GM18502 (cell line): ENCODE data around the gene NME2.
"Not testable (repeated sequence)": the region's sequence is repeated elsewhere in the genome, so short reads cannot be mapped to it uniquely, and the experiment has no call there.

Source experiments
- ATAC-seq: cut with Tn5 transposase; IDR thresholded peaks from one replicate; pipeline ENCODE4 v1.9.1; 2021; ENCODE audit warnings: mild to moderate bottlenecking; ENCODE audit not compliant: unreplicated experiment, poor library complexity

The NME2 gene

DNA sequence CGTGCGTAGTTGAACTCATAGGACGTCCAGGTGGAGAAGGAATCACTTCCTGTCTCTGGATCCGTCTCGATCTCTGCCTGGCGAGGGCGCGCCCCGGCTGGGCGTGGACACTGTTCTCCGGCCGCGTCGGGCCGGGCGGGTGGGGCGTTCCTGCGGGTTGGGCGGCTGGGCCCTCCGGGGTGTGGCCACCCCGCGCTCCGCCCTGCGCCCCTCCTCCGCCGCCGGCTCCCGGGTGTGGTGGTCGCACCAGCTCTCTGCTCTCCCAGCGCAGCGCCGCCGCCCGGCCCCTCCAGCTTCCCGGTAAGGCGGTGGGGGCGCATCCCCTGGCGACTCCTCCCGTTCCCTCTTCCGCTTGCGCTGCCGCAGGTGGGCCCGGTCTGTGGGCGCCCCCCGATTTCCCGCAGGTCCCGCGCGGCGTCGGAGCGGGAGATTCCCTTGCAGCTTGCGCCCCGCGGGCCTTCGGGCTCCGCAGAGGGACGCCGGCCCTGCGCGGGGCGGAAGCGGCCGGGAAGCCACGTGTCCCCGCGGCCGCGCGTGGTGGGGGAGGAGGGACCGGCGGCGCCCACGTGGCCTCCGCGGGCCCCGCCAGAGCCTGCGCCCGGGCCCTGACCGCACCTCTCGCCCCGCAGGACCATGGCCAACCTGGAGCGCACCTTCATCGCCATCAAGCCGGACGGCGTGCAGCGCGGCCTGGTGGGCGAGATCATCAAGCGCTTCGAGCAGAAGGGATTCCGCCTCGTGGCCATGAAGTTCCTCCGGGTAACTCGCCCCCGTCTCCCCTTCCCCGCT lies at the start of gene NME2:
TSS of gene NME2 (plus strand) at position 214 of the 789 bp plus-strand sequence. CDS start at position 634, 420 bp downstream.
- peak; percentile 84 for ATAC-seq

DNA sequence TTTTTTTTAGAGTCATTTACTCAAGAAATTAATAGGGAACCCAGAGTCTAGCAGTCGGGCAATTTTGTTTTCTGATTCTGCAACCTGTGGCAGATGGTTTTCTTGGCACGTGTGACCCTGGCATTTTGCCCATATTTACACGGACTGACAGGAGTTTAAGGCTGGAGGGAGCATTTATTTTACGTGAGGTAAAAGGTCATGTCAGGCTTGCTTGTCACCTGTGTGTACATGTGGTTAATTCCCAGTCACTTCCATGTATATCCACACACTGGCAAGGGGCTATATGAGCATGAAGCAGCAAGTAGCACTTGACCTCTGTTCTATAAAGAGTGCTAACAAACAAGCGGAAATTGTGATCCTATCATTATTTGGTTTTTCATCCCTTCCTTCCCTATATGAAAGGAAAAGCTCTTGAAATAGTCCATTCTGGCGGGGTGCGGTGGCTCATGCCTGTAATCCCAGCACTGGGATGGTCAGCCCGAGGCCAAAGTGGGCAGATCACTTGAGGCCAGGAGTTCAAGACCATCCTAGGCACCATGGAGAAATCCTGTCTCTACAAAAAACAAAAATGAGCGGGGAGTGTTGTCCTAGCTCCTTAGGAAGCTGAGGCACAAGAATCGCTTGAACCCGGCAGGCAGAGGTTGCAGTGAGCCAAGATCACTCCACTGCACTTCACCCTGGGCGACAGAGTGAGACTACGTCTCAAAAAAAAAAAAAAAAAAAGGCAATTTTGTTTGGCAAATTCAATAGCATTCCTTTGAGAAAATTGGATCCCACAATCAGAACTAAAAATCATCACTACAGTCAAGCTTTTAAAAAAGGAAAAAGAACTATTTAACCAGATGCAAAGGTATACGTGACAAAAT lies 47.6 kb upstream of the NME2 start:
- ATAC-seq, result no peak

DNA sequence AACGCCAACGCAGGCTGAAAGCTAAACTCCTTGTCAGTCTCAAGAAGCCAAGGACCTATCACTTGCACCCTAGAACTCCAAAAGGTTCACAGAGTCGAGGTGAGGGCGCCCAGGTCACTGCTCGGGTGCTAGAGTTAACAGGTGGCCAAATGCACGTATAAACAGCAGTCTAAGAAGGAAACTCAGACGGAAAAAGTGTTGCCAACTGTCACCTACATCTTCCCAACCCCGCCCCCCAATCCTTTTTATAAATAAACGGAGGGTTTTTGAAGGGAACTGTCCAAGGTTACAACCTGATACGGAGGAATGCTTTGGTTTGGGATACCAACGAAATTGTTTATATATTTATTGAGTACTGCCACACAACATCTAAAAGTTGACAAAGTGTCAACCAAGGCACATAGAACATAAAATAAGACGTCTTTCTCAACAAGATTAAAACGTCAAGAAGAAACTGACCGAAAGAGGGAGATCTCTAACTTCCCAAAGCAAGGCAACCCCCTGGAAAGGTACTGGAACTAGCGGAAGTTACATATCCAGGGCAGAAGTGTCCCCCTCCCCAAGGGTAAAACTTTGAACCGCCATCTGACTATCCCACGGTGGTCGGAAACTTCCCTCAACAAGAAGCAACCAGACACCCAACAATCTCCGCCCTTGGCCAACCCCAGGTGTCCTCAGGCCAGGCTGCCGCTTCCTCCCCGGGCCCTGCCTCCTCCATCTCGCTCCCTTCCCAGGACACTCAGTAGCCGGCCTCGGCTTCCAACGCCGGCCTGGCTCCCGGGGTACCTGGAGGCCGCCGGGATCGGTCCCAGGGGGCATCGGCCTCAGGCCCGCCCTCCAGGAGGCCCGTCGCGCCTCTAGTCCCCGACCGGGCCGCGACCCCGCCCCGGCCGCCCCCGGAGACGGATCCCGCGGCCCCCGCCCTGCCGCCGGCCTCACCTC lies 46.5 kb upstream of the NME2 start:
- ATAC-seq, result peak; percentile 30

DNA sequence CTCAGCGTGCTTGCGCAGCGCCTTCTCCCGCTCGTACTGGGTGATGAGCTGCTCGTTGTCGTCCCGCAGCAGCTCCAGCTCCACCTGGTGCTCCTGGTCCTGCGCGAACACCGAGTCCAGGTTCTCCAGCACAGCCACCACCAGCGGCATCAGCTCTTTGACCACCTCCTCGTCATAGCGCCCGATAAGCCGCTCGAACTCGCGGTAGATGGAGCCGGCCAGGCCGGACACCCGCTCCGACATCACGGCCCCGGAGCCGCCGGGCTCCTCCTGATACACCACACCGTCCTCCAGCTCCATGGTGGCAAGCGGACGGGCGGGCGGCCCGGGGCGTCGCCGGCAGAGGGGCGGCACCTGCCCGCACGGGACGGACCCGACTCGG lies 45.9 kb upstream of the NME2 start:
- ATAC-seq, result peak; percentile 37

DNA sequence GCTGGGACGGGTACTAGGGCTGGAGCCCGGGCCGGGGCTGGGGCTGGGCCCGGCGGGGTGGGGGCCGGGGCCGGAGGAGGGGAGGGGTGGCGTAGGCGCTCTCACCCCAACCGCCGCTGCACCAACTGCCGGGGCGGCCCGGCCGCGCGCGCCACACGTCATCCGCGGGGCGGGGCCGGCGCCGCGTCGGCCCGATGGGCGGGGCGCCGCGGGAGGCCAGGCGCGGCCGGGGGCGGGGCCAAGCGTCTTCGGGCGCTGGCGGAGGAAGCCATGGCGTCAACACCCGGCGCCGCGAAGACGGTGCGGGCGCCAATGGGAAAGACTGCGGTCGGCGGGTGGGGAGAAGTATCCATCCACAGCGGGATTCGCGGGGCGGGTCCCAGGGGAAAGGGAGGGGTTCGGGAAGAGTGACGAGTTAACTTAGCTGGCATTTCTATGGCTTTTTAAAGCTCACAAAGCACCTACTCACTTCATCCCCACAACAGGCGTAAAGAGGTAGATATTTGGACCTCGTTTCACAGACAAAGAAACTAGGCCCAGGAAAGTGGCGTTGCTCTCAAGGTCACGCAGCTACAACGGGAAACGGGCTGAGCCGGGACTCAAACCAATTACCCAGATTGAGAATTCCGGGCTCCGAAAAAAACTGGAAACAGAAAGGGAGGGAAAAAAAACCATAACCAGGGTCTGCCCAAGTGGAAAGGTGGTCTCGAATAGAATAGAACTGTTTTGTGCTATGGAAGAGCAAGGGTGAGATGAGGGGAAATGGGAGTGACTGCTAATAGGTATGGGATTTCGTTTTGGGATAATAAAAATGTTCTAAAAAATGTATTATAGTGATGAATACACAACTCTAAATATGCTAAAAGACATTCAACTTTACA lies 45.2 kb upstream of the NME2 start, which contains the start of gene SPAG9:
TSS of gene SPAG9 (minus strand) at position 130 of the 881 bp plus-strand sequence. CDS start 212 bp downstream, outside the sequence.
- peak; percentile 72 for ATAC-seq

DNA sequence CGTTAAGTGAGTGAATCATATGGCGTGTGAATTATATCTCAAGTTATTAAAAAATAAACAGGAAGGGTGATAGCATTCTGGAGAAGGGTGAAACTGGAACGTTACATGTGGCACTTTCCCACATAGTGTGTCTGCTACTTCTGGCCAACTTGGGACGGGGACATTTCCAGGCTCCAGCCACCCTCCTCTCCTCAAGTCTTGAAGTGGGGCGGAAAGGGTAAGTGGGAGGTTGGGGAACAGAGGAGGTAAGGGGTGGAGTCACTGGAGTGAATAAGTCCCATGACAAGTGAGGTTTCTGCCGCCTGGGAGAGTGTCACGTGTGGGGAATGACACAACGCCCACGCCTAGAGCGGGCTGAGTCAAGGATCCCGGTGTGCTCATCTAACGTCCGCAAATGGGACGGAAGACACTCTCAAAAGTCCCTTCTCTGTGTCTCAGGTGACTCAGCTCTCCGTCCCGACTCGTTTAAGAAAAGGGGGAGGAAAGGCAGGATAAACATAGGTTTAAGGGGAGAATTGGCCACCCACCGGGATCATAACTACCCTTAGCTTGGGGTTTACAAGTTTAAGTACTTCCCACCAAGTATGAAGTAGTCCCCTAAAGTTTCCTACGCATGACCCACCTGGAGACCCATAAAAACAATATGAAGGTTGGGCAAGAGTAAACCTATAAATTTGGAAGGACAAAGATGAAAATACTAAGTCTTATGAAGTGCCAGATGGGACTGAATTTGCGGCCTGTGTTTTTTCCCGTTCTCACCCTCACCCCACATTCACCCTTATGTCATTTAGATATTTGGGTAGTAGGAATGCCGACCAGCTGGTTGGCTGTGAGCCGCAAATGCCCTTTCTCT lies 44.4 kb upstream of the NME2 start:
- ATAC-seq, result peak; percentile 39

DNA sequence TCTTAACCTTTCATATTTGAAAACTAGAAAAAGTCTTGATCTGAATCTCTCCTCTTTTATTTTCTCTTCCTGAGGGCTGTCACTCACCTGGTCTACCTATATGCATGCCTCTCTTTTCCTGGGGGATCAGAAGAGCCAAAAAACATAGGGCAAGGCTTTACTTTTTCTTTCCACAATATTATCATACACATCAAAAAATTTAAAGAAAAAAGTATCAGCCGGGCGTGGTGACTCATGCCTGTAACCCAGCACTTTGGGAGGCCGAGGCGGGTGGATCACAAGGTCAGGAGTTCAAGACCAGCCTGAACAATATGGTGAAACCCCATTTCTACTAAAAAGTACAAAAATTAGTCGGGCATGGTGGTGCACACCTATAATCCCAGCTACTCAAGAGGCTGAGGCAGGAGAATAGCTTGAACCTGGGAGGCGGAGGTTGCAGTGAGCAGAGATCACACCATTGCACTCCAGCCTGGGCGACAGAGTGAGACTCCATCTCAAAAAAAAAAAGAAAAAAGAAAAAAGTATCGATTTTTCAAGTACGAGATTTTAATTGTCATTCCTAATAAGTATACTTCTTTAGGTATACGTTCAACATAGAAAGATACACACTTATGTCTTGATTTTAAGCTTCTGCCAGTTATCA lies 43.6 kb upstream of the NME2 start:
- not testable (repeated sequence) for ATAC-seq

DNA sequence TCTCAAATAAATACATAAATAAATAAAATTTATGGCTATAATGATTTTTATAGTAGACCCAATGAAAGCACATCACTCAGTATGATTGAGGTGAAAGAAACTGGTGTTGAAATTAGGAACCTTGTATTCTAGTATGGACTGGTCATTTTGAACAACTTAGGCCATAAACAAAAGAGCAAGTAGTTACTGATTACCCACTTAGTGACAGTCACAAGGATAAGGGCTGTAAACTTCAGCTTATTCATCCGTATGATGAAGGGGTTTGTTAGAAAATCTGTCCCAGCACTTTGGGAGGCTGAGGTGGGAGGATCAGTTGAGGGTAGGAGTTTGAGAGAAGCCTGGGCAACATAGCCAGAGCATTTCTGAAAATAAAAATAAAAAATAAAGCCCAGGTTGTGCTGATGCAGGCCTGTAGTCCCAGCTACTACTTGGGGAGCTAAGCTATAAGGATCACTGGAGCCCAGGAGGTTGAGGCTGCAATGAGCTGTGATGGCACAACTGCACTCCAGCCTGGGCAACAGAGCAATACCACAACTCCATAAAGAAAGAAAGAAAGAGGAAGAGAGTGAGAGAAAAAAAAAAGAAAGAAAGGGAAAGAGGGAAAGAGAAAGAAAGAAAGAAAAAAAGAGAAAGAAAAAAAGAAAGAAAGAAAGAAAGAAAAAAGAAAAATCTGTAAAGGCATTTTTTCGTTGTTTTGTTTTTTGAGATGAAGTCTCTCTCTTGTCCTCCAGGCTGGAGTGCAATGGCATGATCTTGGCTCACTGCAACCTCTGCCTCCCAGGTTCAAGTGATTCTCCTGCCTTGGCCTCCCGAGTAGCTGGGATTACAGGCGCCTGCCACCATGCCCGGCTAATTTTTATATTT lies 41.3 kb upstream of the NME2 start:
- ATAC-seq, result no peak

DNA sequence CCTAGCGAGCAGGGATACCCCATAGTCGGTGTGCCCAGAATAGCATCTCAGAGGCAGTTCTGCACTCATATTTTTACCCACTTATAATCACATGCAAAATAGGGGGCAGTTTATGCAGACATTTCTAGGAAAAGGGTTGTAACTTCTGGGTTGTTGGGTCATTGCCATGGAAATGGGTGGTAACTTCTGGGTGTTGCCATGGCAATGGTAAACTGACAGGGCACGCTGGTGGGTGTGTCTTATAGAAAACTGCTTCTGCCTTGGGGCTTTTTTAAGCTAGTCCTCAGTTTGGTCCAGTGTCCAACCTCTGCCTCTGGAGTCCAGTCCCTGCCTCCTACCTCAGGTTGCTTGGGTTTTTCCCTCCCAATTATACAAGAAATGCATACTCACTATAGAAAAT lies 38.1 kb upstream of the NME2 start:
- ATAC-seq, result no peak

DNA sequence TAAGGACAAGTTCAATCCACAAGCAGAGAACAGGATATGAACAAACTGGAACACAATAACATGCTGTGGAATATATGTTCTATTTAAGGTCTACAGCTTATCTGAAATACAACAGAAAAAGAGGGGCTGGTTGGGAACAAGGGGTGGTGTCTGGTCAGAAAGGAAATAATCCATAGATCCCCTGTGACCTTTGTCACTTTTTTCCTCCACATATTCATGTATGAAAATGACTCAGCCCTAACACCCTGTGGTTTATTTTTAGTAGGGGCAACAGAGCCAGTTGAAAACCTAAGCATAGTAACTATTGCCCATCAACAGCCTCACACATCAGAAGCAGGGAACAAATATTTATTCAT lies 33.3 kb upstream of the NME2 start:
- peak; percentile 40 for ATAC-seq

DNA sequence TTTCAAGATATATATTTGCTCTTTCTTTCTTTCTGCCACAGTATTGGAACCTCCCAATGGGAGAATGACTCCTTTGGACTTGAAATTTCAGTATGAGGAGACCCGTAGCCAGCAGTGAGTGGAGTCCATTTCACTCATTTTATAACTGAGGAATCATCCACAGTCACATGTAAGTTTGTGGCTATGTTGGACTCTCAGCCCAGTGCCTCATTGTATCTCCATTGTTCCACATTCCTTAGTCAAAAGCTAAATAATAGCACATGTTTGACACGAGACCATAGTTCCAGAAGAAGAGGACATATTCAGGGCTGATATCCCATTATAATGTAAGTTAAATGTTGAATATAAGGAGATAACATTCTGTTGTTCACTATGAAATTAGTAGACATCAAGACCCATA lies 32.8 kb upstream of the NME2 start:
- no peak for ATAC-seq

DNA sequence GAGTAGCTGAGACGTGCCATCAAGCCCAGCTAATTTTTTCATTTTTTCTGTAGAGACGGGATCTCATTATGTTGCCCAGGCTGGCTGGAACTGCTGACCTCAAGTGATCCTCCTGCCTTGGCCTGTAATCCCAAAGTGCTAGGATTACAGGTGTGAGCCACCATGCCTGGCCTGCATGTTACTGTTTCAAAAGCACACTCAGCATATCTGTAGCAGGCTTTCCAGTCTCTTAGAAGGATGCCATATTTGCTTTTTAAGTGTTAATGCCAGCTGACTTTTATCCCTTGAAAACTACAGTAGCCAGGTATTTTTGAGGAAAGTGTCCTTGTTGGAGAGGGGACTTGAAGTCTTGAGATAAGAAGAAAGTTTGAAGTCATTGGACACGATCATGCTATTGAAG lies 30.3 kb upstream of the NME2 start:
- ATAC-seq, result no peak

DNA sequence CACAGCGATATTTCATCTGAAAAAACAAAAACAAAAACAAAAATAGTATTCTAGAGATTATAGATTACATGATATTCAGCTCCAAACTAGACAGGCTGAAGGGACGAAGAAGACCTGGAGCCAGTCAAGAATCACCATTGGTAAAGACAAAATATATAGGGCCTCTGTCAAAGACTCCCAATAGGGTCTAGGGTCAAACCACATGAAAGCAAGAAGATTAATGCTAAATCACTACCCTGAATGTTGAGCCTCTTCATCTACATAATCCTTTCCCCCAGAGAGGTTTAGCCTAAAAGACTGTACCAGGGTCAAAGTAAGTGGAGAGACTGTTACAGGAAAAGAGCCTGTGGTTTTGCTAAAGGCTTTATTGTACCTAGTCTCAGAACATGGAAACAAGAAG lies 23.6 kb upstream of the NME2 start:
- ATAC-seq, result no peak

DNA sequence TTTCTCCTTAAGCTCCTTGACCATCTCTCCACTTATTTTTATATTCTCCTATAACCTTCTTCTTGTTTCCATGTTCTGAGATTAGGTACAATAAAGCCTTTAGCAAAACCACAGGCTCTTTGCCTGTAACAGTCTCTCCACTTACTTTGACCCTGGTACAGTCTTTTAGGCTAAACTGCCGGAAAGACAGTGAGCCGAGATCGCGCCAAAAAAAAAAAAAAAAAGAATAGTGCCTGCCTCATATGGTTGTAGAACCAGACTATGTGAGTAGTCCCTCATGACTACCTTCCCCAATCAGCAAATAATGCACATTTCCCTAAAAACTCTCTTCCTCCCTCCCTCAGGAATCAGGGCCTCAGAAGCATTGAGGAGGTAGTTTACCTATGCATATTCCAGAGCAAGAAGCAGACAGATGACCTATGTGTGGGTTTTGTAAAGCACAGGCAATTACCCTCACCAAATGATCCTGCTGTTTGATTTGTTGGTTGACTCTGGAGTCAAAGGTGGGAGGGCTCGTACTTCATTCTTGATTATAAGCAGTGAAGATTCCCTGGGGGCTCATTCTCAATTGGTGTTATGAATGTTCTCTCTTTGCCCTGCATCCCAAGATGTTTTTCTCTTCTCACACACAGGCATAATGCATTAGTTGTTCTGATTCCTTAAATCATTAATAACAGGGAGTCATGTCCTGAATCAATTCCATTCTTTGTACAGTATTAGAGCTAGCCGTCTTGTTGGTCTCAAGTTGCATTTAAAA lies 21.8 kb upstream of the NME2 start:
- ATAC-seq, result no peak

DNA sequence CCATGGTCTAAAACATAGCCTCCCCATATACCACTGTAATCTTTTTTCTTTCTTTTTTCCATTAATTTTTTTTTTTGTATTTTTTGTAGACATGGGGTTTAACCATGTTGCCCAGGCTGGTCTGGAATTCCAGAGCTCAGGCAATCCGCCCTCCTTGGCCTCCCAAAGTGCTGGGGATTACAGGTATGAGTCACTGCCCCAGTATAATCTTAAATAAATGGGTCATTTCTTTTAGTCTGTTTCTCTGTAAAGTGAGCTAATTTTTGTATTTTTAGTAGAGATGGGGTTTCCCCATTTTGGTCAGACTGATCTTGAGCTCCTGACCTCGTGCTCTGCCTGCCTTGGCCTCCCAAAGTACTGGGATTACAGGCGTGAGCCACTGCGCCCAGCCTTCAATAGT lies 18.6 kb upstream of the NME2 start:
- no peak for ATAC-seq

DNA sequence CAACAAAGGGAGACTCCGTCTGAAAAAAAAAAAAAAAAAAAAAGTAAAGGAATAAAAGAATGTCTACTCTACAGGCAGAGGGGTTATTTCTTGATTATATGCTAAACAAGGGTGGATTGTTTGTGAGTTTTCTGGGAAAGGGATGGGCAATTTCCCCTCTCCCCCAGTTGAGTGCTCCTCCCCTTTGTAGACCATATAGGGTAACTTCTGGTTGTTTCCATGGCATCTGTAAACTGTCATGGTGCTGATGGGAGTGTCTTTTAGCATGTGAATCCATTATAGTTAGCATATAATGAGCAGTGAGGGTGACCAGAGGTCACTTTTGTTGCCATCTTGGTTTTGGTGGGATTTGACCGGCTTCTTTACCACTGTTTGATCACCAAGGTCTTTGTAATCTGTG lies 17.0 kb upstream of the NME2 start:
- ATAC-seq, result no peak
